Astrocyte (in vitro differentiated cells and primary cell): Measurements from ENCODE around the gene MMP27.

ENCODE experiments used
- CTCF ChIP-seq: IDR thresholded peaks from 2 replicates; pipeline ENCODE4 v1.5.1; 2011; ENCODE audit warnings: low read depth, mild to moderate bottlenecking, inconsistent platforms, low read length, moderate library complexity; ENCODE audit not compliant: insufficient read depth
- EZH2 ChIP-seq: IDR thresholded peaks from 2 replicates; pipeline ENCODE4 v1.6.1; 2012; ENCODE audit warnings: mild to moderate bottlenecking, low read length, inconsistent platforms; ENCODE audit not compliant: insufficient read depth

- TF ChIP-seq CTCF (no peak), EZH2 (no peak)
Observed at GRCh38 chr11:102749101-102749722, 43.6 kb upstream of the MMP27 start.
